Psoas muscle (tissue), 8 donors: Measurements from ENCODE around the gene RPS24. TPM values are rescaled to one million over a fixed set of nuclear protein-coding genes. Genes with fewer than 3 reads are reported as not detected.

ENCODE experiments used
- ATAC-seq, 4 donors: fragments of 200-7000 bp; cut with Tn5 transposase; one replicate each; pipeline ENCODE4 v1.9.1; 2020; ENCODE audit warnings: moderate library complexity in 3 of 4, mild to moderate bottlenecking in 2 of 4
- DNase-seq, 2 donors: peaks; one replicate each; pipeline ENCODE4 v3.0.0-alpha.2; 2020
- H3K27ac ChIP-seq: fragments of 200-600 bp; one replicate; pipeline ENCODE4 v1.8.0; 2022
- H3K27me3 ChIP-seq, 3 donors: fragments of 200-600 bp in 1 of 3; one replicate each; pipeline versions ENCODE4 v1.6.1 to v1.8.0; 2013 to 2022; ENCODE audit warnings: low read length in 2 of 3, mild to moderate bottlenecking in 2 of 3, moderate library complexity in 1 of 3; ENCODE audit not compliant: insufficient read depth in 3 of 3
- H3K36me3 ChIP-seq, 2 donors: fragments of 200-600 bp in 1 of 2; one replicate each; pipeline versions ENCODE4 v1.6.1 to v1.8.0; 2013 to 2022; ENCODE audit warnings: low read depth in 1 of 2, mild to moderate bottlenecking in 1 of 2, moderate library complexity in 1 of 2; ENCODE audit not compliant: insufficient read depth in 1 of 2
- H3K4me1 ChIP-seq: fragments of 200-600 bp; one replicate; pipeline ENCODE4 v1.8.0; 2022
- H3K4me3 ChIP-seq: fragments of 200-600 bp; one replicate; pipeline ENCODE4 v1.8.0; 2022; ENCODE audit warnings: mild to moderate bottlenecking
- H3K9me3 ChIP-seq: fragments of 200-600 bp; one replicate; pipeline ENCODE4 v1.8.0; 2022
- CTCF ChIP-seq: fragments of 200-600 bp; IDR thresholded peaks from one replicate; pipeline ENCODE4 v1.8.0; 2022; ENCODE audit warnings: antibody characterized with exemption
- WGBS, 3 donors: extraction: QIAGEN DNeasy Blood & Tissue Kit; methylation state at CpG; one replicate each; pipeline versions ENCODE4 v1.1.6 to v1.1.7; 2013; 5-methylcytosine and 5-hydroxymethylcytosine counted together
- intact Hi-C, 2 donors: fragments of 100-400 bp; cut with DNase I; formaldehyde crosslinking; loops; one replicate each; pipeline versions ENCODE4 v1.11.0 to v1.14.2; 2022
- polyA plus RNA-seq, 3 donors: library from polyadenylated mRNA; stranded (reverse); fragments of 200-250 nt; gene quantifications; one replicate each; pipeline ENCODE4 v1.2.3, GENCODE V29; 2013
- total RNA-seq, 4 donors: library from RNA; stranded (reverse); fragmentation: NEBNext Ultra II Directional in 2 of 4; extraction: Animal tissue kit (Norgen Biotek cat#: 25700) in 2 of 4; gene quantifications; one replicate each; pipeline versions ENCODE4 v1.2.1 to v1.2.4, GENCODE V29; 2021 to 2023
- donor health status: healthy with polysubstance abuse.
- donor health status: DM: no; HTN: no; CAD: no; lungs with moderate emphysema.
- donor health status: Bipolar disorder and iron deficiency.
- donor health status: healthy.
- donor health status: DM: yes; HTN: yes; CAD: no.
- donor health status: DM: no; HTN: no; CAD: no.
- donor health status: DM: no; HTN: no; CAD: no.
- donor health status: DM: yes; HTN: yes; CAD: no.

RPS24 gene
- total and polyA plus RNA-seq, 7 donors, result 980 to 4,077 (median 1,456) TPM

DNA sequence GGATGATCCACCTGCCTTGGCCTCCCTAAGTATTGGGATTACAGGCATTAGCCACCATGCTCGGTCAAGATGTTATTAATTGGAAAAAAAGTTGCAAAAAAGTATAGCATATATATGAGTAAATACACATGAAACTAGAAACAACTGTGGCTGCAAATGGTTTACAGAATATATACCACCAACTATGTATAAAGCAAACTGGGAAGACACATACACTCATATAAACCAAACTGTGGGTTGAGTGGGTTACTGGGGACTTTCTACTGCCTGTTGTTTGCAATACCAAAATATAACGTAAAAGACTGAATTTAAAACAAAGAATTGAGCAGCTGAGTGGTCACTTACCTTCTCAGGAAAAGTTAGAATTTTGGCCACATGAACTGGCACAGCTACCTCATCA, 12.5 kb upstream of the RPS24 start:
- DNase-seq (no peak), ATAC-seq (no peak)
- Histone ChIP-seq H3K4me3 (no peak overlapping the region), H3K27ac (no peak overlapping the region), H3K4me1 (no peaks in the 10 kb centered on the region), H3K9me3 (no peaks in the 10 kb centered on the region), H3K27me3 (no peaks in the 10 kb centered on the region), H3K36me3 (peaks cover 17 to 100% of the 10 kb centered on the region in 2 donors)
- TF ChIP-seq CTCF, result no peak
- WGBS, 3 donors, result 88 to 97% (median 90%) methylated on average over 2 of the region's 2 CpGs
- intact Hi-C loops, result no loop called here

GRCh38 chr10:78023741-78024140, 9.9 kb upstream of the RPS24 start:
- H3K27me3 ChIP-seq, result no peaks in the 10 kb centered on the region
- intact Hi-C loops, result no loop called here
- H3K36me3 ChIP-seq, result peaks cover 18 to 86% of the 10 kb centered on the region in 2 donors
- no peak for TF ChIP-seq CTCF
- WGBS, 3 donors, result 93 to 100% (median 99%) methylated on average over 3 of the region's 3 CpGs
- H3K27ac ChIP-seq, result no peak overlapping the region
- no peaks in the 10 kb centered on the region for H3K9me3 ChIP-seq
- DNase-seq (no peak), ATAC-seq (no peak)
- H3K4me1 ChIP-seq, result peaks cover 11% of the 10 kb centered on the region
- no peak overlapping the region for H3K4me3 ChIP-seq

DNA sequence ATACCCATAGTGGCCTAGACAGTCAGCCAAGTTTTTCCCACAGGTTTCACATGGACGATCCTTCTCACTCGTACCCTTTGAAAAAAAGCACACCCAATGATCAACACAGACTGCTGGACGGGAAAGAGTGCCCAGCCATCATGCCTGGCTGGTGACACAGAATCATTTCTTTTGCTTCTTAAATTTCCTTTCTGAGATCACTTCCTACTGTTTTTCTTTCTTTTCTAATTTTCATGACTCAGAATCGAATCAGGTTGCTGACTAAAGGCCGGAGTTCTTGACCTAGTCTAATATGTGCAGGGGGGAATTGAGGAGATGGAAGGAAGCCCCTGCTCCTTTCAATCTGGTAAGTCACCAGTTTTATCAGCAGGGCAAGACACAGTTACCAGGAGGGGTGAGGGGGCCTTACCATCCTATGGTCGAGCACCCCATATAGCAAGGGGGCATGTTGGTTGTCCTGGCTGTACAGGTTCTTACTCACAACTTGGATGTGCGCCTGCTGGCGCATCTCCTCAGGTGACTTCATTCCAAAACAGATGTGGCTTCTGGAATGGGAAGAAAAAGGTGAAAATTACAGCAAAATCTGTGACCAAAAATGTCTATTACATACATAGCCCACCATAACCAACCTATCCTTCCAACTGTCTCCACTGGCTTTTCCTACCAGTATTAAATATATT, 7.8 kb upstream of the RPS24 start:
- Histone ChIP-seq H3K36me3 (peaks cover 9 to 65% of the 10 kb centered on the region in 2 donors), H3K27me3 (no peaks in the 10 kb centered on the region), H3K27ac (no peak overlapping the region), H3K4me3 (no peak overlapping the region), H3K4me1 (peaks cover 11% of the 10 kb centered on the region), H3K9me3 (no peaks in the 10 kb centered on the region)
- ATAC-seq (no peak), DNase-seq (no peak)
- intact Hi-C loops, result no loop called here
- TF ChIP-seq CTCF, result no peak
- WGBS, 3 donors, result 90 to 93% (median 91%) methylated on average over 8 of the region's 8 CpGs

DNA sequence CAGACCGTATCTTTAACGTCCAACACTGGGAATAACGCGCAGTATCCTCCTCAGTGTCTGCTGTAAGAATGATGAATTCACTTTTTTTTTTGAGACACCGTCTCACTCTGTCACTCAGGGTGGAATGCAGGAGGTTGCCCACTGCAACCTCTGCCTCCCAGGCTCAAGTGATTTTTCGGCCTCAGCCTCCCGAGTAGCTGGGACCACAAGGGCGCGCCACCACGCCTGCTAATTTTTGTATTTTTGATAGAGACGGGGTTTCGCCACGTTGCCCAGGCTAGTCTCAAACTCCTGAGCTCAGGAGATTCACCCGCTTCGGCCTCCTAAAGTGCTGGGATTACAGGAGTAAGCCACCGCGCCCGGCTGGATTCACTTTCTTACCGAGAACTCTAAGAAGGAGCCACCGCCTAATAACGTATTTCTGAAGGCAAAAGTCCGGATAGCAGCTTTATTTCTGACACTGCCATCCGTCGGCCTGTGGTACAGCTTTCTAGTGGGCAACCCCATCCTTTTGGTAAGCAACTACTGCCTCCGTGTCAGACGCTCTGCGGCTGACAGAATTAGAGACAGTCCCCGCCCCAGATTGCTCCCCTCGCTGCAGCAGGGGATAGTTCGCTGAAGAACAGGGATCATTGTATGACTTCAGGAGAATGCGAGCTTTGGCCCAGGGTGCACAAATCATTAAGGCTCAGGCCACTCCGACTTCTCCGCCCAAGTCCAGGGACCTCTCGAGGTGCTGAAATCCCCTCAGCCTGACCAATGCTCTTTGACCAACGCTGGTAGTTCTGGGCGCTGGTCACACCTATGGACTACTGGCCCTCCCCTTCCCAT, 5.0 kb upstream of the RPS24 start:
- intact Hi-C loops, result no loop called here
- no peak for TF ChIP-seq CTCF
- ATAC-seq (peak; percentile 18 to 26 (median 21)), DNase-seq (no peak)
- Histone ChIP-seq H3K4me3 (peak overlapping the region; percentile 99), H3K36me3 (peaks cover 6 to 37% of the 10 kb centered on the region in 2 donors), H3K9me3 (no peaks in the 10 kb centered on the region), H3K27me3 (no peaks in the 10 kb centered on the region), H3K27ac (peak overlapping the region; percentile 83), H3K4me1 (peaks cover 11% of the 10 kb centered on the region)
- 31 to 35% (median 33%) methylated on average over 36 of the region's 36 CpGs for WGBS, 3 donors
